Measurements from ENCODE around the gene COL5A1. TPM values are rescaled to one million over a fixed set of nuclear protein-coding genes. Genes with fewer than 3 reads are reported as not detected.

The COL5A1 gene
- total and polyA plus RNA-seq, 2 experiments from 2014 or later = 2.5 to 13.1 TPM

GRCh38 chr9:134655586-134656333 is 14.2 kb downstream of the COL5A1 start:
- H3K4me3 Mint-ChIP-seq = no peak overlapping the region
- H4K20me1 ChIP-seq (replicated peaks; ENCODE audit: insufficient read depth) = no peaks in the 10 kb centered on the region
- TF ChIP-seq CREB1 (CRISPR knock-in tag; IDR thresholded peaks at IDR 0.05; ENCODE audit: low read depth) (no peak), CTCF (conservative IDR thresholded peaks at IDR 0.05; ENCODE audit: low read depth in 2 of 2) (peak in 1 of 2 experiments; percentile 32; a peak in 1 of 4 replicates)
- no peaks in the 10 kb centered on the region for H3K9me2 ChIP-seq (ENCODE audit: insufficient read depth)
- H3K4me2 ChIP-seq = no peak overlapping the region
- H3K36me3 ChIP-seq (ENCODE audit: insufficient read depth) = no peaks in the 10 kb centered on the region
- H2AFZ ChIP-seq = no peak overlapping the region
- peaks cover 7% of the 10 kb centered on the region; the same call in 1 of the 2 replicates for H3K4me1 ChIP-seq (ENCODE audit: insufficient read depth)
- no peak overlapping the region for H3K27ac Mint-ChIP-seq
- peaks cover 6% of the 10 kb centered on the region; the same call in 2 of the 3 replicates for H3K4me1 Mint-ChIP-seq
- no peaks in the 10 kb centered on the region for H3K79me2 ChIP-seq (replicated peaks; ENCODE audit: insufficient read depth)
- H3K27ac ChIP-seq (ENCODE audit: low read depth) = no peak overlapping the region
- no peaks in the 10 kb centered on the region for H3F3A ChIP-seq (replicated peaks; ENCODE audit: low read depth)
- peaks cover 10% of the 10 kb centered on the region; the same call in 2 of the 3 replicates for H3K9me3 Mint-ChIP-seq
- H3K27me3 ChIP-seq (ENCODE audit: insufficient read depth) = no peaks in the 10 kb centered on the region
- peak; percentile 6 for ATAC-seq
- peaks cover 5% of the 10 kb centered on the region for H3K27me3 Mint-ChIP-seq (ENCODE audit: insufficient read depth, low read depth, poor library complexity)
- peaks cover 7% of the 10 kb centered on the region for H3K36me3 Mint-ChIP-seq (ENCODE audit: low read depth)
- no peak overlapping the region for H3K4me3 ChIP-seq
- DNase-seq (ENCODE audit: low spot score) = no peak

- Mint-ChIP-seq H3K9me3 (peaks cover 15% of the 10 kb centered on the region), H3K4me1 (peaks cover 6% of the 10 kb centered on the region; the same call in 2 of the 3 replicates), H3K4me3 (no peak overlapping the region), H3K27ac (no peak overlapping the region), H3K27me3 (ENCODE audit: insufficient read depth, low read depth, poor library complexity) (peaks cover 5% of the 10 kb centered on the region), H3K36me3 (ENCODE audit: low read depth) (peaks cover 11% of the 10 kb centered on the region)
- ATAC-seq (peak; percentile 39), DNase-seq (ENCODE audit: low spot score) (peak; percentile 51)
- H3K27ac ChIP-seq (ENCODE audit: low read depth) = no peak overlapping the region
- H2AFZ ChIP-seq = no peak overlapping the region
- H3F3A ChIP-seq (replicated peaks; ENCODE audit: low read depth) = no peaks in the 10 kb centered on the region
- H3K27me3 ChIP-seq (ENCODE audit: insufficient read depth) = no peaks in the 10 kb centered on the region
- peaks cover 7% of the 10 kb centered on the region; the same call in 1 of the 2 replicates for H3K4me1 ChIP-seq (ENCODE audit: insufficient read depth)
- H3K4me3 ChIP-seq = no peak overlapping the region
- H3K36me3 ChIP-seq (ENCODE audit: insufficient read depth) = no peaks in the 10 kb centered on the region
- no peaks in the 10 kb centered on the region for H3K79me2 ChIP-seq (replicated peaks; ENCODE audit: insufficient read depth)
- H3K4me2 ChIP-seq = no peak overlapping the region
- H3K9me2 ChIP-seq (ENCODE audit: insufficient read depth) = no peaks in the 10 kb centered on the region
- no peaks in the 10 kb centered on the region for H4K20me1 ChIP-seq (replicated peaks; ENCODE audit: insufficient read depth)
- TF ChIP-seq ZNF462 (CRISPR knock-in tag; IDR thresholded peaks at IDR 0.05) = no peak
- TF ChIP-seq POLR2AphosphoS5 (IDR thresholded peaks at IDR 0.05; ENCODE audit: low read depth) = no peak
- no peak for TF ChIP-seq NANOG (IDR thresholded peaks at IDR 0.05; ENCODE audit: borderline replicate concordance)
- TF ChIP-seq ETS1 (IDR thresholded peaks at IDR 0.05) = no peak
Measured at GRCh38 chr9:134656334-134657006, 14.9 kb downstream of the COL5A1 start.

All from GM23338 (cell line).